ENCODE results near the gene MAP3K2.

- no peak for TF ChIP-seq EZH2phosphoT487 (IDR thresholded peaks at IDR 0.05; ENCODE audit: borderline replicate concordance)
- TF ChIP-seq, protein P1, sequence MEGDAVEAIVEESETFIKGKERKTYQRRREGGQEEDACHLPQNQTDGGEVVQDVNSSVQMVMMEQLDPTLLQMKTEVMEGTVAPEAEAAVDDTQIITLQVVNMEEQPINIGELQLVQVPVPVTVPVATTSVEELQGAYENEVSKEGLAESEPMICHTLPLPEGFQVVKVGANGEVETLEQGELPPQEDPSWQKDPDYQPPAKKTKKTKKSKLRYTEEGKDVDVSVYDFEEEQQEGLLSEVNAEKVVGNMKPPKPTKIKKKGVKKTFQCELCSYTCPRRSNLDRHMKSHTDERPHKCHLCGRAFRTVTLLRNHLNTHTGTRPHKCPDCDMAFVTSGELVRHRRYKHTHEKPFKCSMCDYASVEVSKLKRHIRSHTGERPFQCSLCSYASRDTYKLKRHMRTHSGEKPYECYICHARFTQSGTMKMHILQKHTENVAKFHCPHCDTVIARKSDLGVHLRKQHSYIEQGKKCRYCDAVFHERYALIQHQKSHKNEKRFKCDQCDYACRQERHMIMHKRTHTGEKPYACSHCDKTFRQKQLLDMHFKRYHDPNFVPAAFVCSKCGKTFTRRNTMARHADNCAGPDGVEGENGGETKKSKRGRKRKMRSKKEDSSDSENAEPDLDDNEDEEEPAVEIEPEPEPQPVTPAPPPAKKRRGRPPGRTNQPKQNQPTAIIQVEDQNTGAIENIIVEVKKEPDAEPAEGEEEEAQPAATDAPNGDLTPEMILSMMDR (conservative IDR thresholded peaks at IDR 0.05; ENCODE audit: low read length): no peak
These were observed 37.1 kb upstream of the MAP3K2 start for GRCh38 chr2:127424598-127425520.

Measured in Loucy (cell line).